Cardiac ventricle fibroblast (primary cell): Measurements from ENCODE around the gene PIK3C3. TPM values are rescaled to one million over a fixed set of nuclear protein-coding genes. Genes with fewer than 3 reads are reported as not detected.

Experiments used
- total RNA-seq: library from RNA; depleted of rRNA; stranded (reverse); fragments of >200 nt; gene quantifications from 2 replicates; pipeline ENCODE4 v1.2.3, GENCODE V29; 2015

PIK3C3 gene
- total RNA-seq, result 41.0 and 44.7 TPM in 2 replicates

GRCh38 chr18:41954827-41955613, at the start of gene PIK3C3:
PIK3C3 (plus strand) TSS chr18:41955234; CDS start chr18:41955292, 58 bp downstream.

